ENCODE measurements around the gene METAP1.
"Not testable (repeated sequence)": the region's sequence is repeated elsewhere in the genome, so short reads cannot be mapped to it uniquely, and the experiment has no call there.

Gene METAP1

GRCh38 chr4:99029852-99030251 is 34.3 kb downstream of the METAP1 start:
- H3K9ac ChIP-seq (ENCODE audit: low read length), result no peak overlapping the region
- H3K27ac ChIP-seq (ENCODE audit: low read depth, low read length), result no peak overlapping the region
- no peaks in the 10 kb centered on the region for H3K27me3 ChIP-seq (ENCODE audit: control insufficient read depth, insufficient read depth, low read length)
- no peaks in the 10 kb centered on the region for H3K4me1 ChIP-seq (ENCODE audit: control insufficient read depth, insufficient read depth, low read length)
- H3K36me3 ChIP-seq (ENCODE audit: control insufficient read depth, insufficient read depth, low read length), result no peaks in the 10 kb centered on the region
- no peak overlapping the region for H3K4me3 ChIP-seq (ENCODE audit: low read length)

- H3K27ac ChIP-seq (ENCODE audit: low read depth, low read length), result no peak overlapping the region
- H3K9ac ChIP-seq (ENCODE audit: low read length), result no peak overlapping the region
- no peak overlapping the region for H3K4me3 ChIP-seq (ENCODE audit: low read length)
- no peaks in the 10 kb centered on the region for H3K36me3 ChIP-seq (ENCODE audit: control insufficient read depth, insufficient read depth, low read length)
- H3K4me1 ChIP-seq (ENCODE audit: control insufficient read depth, insufficient read depth, low read length), result no peaks in the 10 kb centered on the region
- no peaks in the 10 kb centered on the region for H3K27me3 ChIP-seq (ENCODE audit: control insufficient read depth, insufficient read depth, low read length)
Measured at GRCh38 chr4:99033956-99034355, 38.4 kb downstream of the METAP1 start.

GRCh38 chr4:99038213-99038612 is 42.7 kb downstream of the METAP1 start:
- Histone ChIP-seq H3K36me3 (ENCODE audit: control insufficient read depth, insufficient read depth, low read length) (no peaks in the 10 kb centered on the region), H3K4me1 (ENCODE audit: control insufficient read depth, insufficient read depth, low read length) (no peaks in the 10 kb centered on the region), H3K27ac (ENCODE audit: low read depth, low read length) (no peak overlapping the region), H3K27me3 (ENCODE audit: control insufficient read depth, insufficient read depth, low read length) (no peaks in the 10 kb centered on the region), H3K9ac (ENCODE audit: low read length) (no peak overlapping the region), H3K4me3 (ENCODE audit: low read length) (no peak overlapping the region)

- Histone ChIP-seq H3K4me1 (ENCODE audit: control insufficient read depth, insufficient read depth, low read length) (no peaks in the 10 kb centered on the region), H3K27ac (ENCODE audit: low read depth, low read length) (no peak overlapping the region), H3K4me3 (ENCODE audit: low read length) (no peak overlapping the region), H3K27me3 (ENCODE audit: control insufficient read depth, insufficient read depth, low read length) (no peaks in the 10 kb centered on the region), H3K36me3 (ENCODE audit: control insufficient read depth, insufficient read depth, low read length) (peaks cover 2% of the 10 kb centered on the region), H3K9ac (ENCODE audit: low read length) (no peak overlapping the region)
Measured at GRCh38 chr4:99043346-99043745, 47.8 kb downstream of the METAP1 start.

GRCh38 chr4:99047710-99048109 is 52.2 kb downstream of the METAP1 start:
- peaks cover 10% of the 10 kb centered on the region for H3K36me3 ChIP-seq (ENCODE audit: control insufficient read depth, insufficient read depth, low read length)
- H3K4me1 ChIP-seq (ENCODE audit: control insufficient read depth, insufficient read depth, low read length), result no peaks in the 10 kb centered on the region
- no peak overlapping the region for H3K27ac ChIP-seq (ENCODE audit: low read depth, low read length)

GRCh38 chr4:99052902-99053301 is 57.4 kb downstream of the METAP1 start:
- peaks cover 12% of the 10 kb centered on the region for H3K36me3 ChIP-seq (ENCODE audit: control insufficient read depth, insufficient read depth, low read length)
- H3K27ac ChIP-seq (ENCODE audit: low read depth, low read length), result no peak overlapping the region
- H3K4me1 ChIP-seq (ENCODE audit: control insufficient read depth, insufficient read depth, low read length), result no peaks in the 10 kb centered on the region
- H3K27me3 ChIP-seq (ENCODE audit: control insufficient read depth, insufficient read depth, low read length), result no peaks in the 10 kb centered on the region
- H3K9ac ChIP-seq (ENCODE audit: low read length), result no peak overlapping the region
- H3K4me3 ChIP-seq (ENCODE audit: low read length), result no peak overlapping the region

More at GRCh38 chr4:99047710-99048109, 52.2 kb downstream of the METAP1 start:
- H3K4me3 ChIP-seq (ENCODE audit: low read length), result no peak overlapping the region
- no peak overlapping the region for H3K9ac ChIP-seq (ENCODE audit: low read length)
- H3K27me3 ChIP-seq (ENCODE audit: control insufficient read depth, insufficient read depth, low read length), result no peaks in the 10 kb centered on the region

- H3K4me1 ChIP-seq (ENCODE audit: control insufficient read depth, insufficient read depth, low read length), result peaks cover 4% of the 10 kb centered on the region
- H3K36me3 ChIP-seq (ENCODE audit: control insufficient read depth, insufficient read depth, low read length), result peaks cover 14% of the 10 kb centered on the region
- no peak overlapping the region for H3K27ac ChIP-seq (ENCODE audit: low read depth, low read length)
- H3K4me3 ChIP-seq (ENCODE audit: low read length), result no peak overlapping the region
- H3K9ac ChIP-seq (ENCODE audit: low read length), result no peak overlapping the region
- H3K27me3 ChIP-seq (ENCODE audit: control insufficient read depth, insufficient read depth, low read length), result no peaks in the 10 kb centered on the region
Measured at GRCh38 chr4:99054428-99054994, 59.0 kb downstream of the METAP1 start.

GRCh38 chr4:99058228-99058627 is 62.7 kb downstream of the METAP1 start:
- H3K4me3 ChIP-seq (ENCODE audit: low read length), result no peak overlapping the region
- H3K4me1 ChIP-seq (ENCODE audit: control insufficient read depth, insufficient read depth, low read length), result peaks cover 6% of the 10 kb centered on the region
- H3K27me3 ChIP-seq (ENCODE audit: control insufficient read depth, insufficient read depth, low read length), result no peaks in the 10 kb centered on the region
- peaks cover 15% of the 10 kb centered on the region for H3K36me3 ChIP-seq (ENCODE audit: control insufficient read depth, insufficient read depth, low read length)
- no peak overlapping the region for H3K9ac ChIP-seq (ENCODE audit: low read length)
- H3K27ac ChIP-seq (ENCODE audit: low read depth, low read length), result no peak overlapping the region

GRCh38 chr4:99059550-99059949 is 64.0 kb downstream of the METAP1 start:
- H3K4me3 ChIP-seq (ENCODE audit: low read length), result no peak overlapping the region
- peak overlapping the region; percentile 50 for H3K27ac ChIP-seq (ENCODE audit: low read depth, low read length)
- H3K4me1 ChIP-seq (ENCODE audit: control insufficient read depth, insufficient read depth, low read length), result peaks cover 6% of the 10 kb centered on the region
- H3K36me3 ChIP-seq (ENCODE audit: control insufficient read depth, insufficient read depth, low read length), result peaks cover 15% of the 10 kb centered on the region
- no peak overlapping the region for H3K9ac ChIP-seq (ENCODE audit: low read length)
- no peaks in the 10 kb centered on the region for H3K27me3 ChIP-seq (ENCODE audit: control insufficient read depth, insufficient read depth, low read length)

GRCh38 chr4:99061048-99061700 is 65.7 kb downstream of the METAP1 start:
- Histone ChIP-seq H3K27me3 (ENCODE audit: control insufficient read depth, insufficient read depth, low read length) (no peaks in the 10 kb centered on the region), H3K4me1 (ENCODE audit: control insufficient read depth, insufficient read depth, low read length) (peaks cover 6% of the 10 kb centered on the region), H3K27ac (ENCODE audit: low read depth, low read length) (no peak overlapping the region), H3K4me3 (ENCODE audit: low read length) (no peak overlapping the region), H3K36me3 (ENCODE audit: control insufficient read depth, insufficient read depth, low read length) (peaks cover 15% of the 10 kb centered on the region), H3K9ac (ENCODE audit: low read length) (no peak overlapping the region)

GRCh38 chr4:99062120-99062519 is 66.6 kb downstream of the METAP1 start:
- Histone ChIP-seq H3K4me1 (ENCODE audit: control insufficient read depth, insufficient read depth, low read length) (peaks cover 6% of the 10 kb centered on the region), H3K27me3 (ENCODE audit: control insufficient read depth, insufficient read depth, low read length) (no peaks in the 10 kb centered on the region), H3K36me3 (ENCODE audit: control insufficient read depth, insufficient read depth, low read length) (peaks cover 15% of the 10 kb centered on the region), H3K9ac (ENCODE audit: low read length) (no peak overlapping the region), H3K4me3 (ENCODE audit: low read length) (no peak overlapping the region), H3K27ac (ENCODE audit: low read depth, low read length) (no peak overlapping the region)

GRCh38 chr4:99065521-99065920 is 70.0 kb downstream of the METAP1 start:
- H3K4me1 ChIP-seq (ENCODE audit: control insufficient read depth, insufficient read depth, low read length); H3K9ac ChIP-seq (ENCODE audit: low read length); H3K27ac ChIP-seq (ENCODE audit: low read depth, low read length); H3K27me3 ChIP-seq (ENCODE audit: control insufficient read depth, insufficient read depth, low read length); H3K36me3 ChIP-seq (ENCODE audit: control insufficient read depth, insufficient read depth, low read length); H3K4me3 ChIP-seq (ENCODE audit: low read length): not testable (repeated sequence)

- no peaks in the 10 kb centered on the region for H3K27me3 ChIP-seq (ENCODE audit: control insufficient read depth, insufficient read depth, low read length)
- H3K4me1 ChIP-seq (ENCODE audit: control insufficient read depth, insufficient read depth, low read length), result no peaks in the 10 kb centered on the region
- no peak overlapping the region for H3K9ac ChIP-seq (ENCODE audit: low read length)
- no peak overlapping the region for H3K4me3 ChIP-seq (ENCODE audit: low read length)
- H3K27ac ChIP-seq (ENCODE audit: low read depth, low read length), result no peak overlapping the region
- peaks cover 8% of the 10 kb centered on the region for H3K36me3 ChIP-seq (ENCODE audit: control insufficient read depth, insufficient read depth, low read length)
Measured at GRCh38 chr4:99067617-99068016, 72.1 kb downstream of the METAP1 start.
